IPS-NIHi7 (cell line): ENCODE results near the gene RFLNA.
A peak's percentile ranks its signal among the peaks of the same experiment; 100 is the strongest.

Source experiments
- DNase-seq: peaks from one replicate; pipeline ENCODE4 v3.0.0; 2012; ENCODE audit warnings: mixed read lengths; ENCODE audit errors: extremely low spot score

Gene RFLNA

GRCh38 chr12:124303579-124304313 is 8.9 kb downstream of the RFLNA start:
- DNase-seq, result no peak

- DNase-seq, result no peak
These were observed 9.5 kb downstream of the RFLNA start for GRCh38 chr12:124304314-124304790.

- no peak for DNase-seq
These were observed 10.2 kb downstream of the RFLNA start for GRCh38 chr12:124305136-124305535.

GRCh38 chr12:124305776-124306685 is 11.1 kb downstream of the RFLNA start:
- no peak for DNase-seq

GRCh38 chr12:124306686-124307555 is 12.0 kb downstream of the RFLNA start:
- DNase-seq, result no peak

- DNase-seq, result no peak
These were observed 12.6 kb downstream of the RFLNA start for GRCh38 chr12:124307556-124307825.

GRCh38 chr12:124308741-124309140 is 13.8 kb downstream of the RFLNA start:
- no peak for DNase-seq

GRCh38 chr12:124309231-124309630 is 14.3 kb downstream of the RFLNA start:
- no peak for DNase-seq

- DNase-seq, result no peak
These were observed 14.9 kb downstream of the RFLNA start for GRCh38 chr12:124309744-124310143.

- no peak for DNase-seq
These were observed 15.3 kb downstream of the RFLNA start for GRCh38 chr12:124310178-124310577.

- no peak for DNase-seq
These were observed 15.9 kb downstream of the RFLNA start for GRCh38 chr12:124310785-124311184.

GRCh38 chr12:124311292-124312109 is 16.6 kb downstream of the RFLNA start:
- peak; percentile 59 for DNase-seq

GRCh38 chr12:124312601-124313000 is 17.7 kb downstream of the RFLNA start:
- DNase-seq, result no peak

GRCh38 chr12:124314207-124314606 is 19.3 kb downstream of the RFLNA start:
- DNase-seq, result no peak

GRCh38 chr12:124314766-124315165 is 19.9 kb downstream of the RFLNA start:
- no peak for DNase-seq

- no peak for DNase-seq
These were observed 20.6 kb downstream of the RFLNA start for GRCh38 chr12:124315372-124316044.

GRCh38 chr12:124316257-124316900 is 21.5 kb downstream of the RFLNA start:
- no peak for DNase-seq

GRCh38 chr12:124317400-124317799 is 22.5 kb downstream of the RFLNA start:
- DNase-seq, result no peak

GRCh38 chr12:124318278-124319020 is 23.6 kb downstream of the RFLNA start:
- peak; percentile 72 for DNase-seq
